ENCODE measurements around the gene GPC5.
A peak's percentile ranks its signal among the peaks of the same experiment; 100 is the strongest.
"Not testable (repeated sequence)": the region's sequence is repeated elsewhere in the genome, so short reads cannot be mapped to it uniquely, and the experiment has no call there.

Gene GPC5

DNA sequence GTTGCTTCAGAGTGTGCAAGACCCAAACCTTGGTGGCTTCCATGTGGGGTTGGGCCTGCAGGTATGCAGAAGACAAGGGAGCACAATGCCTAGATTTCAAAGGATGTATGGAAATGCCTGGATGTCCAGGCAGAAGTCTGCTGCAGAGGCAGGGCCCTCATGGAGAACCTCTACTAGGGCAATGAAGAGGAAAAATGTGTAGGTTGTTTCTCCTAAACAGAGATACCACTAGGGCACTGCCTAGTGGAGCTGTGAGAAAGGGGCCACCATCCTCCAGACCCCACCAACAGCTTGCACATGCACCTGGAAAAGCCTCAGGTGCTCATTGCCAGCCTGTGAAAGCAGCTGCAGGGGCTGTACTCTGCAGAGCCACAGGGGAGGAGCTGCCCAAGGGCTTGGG lies 1295.6 kb downstream of the GPC5 start:
- intact Hi-C loops (cut with DNase I; ENCODE audit: low total_unique reads) = no loop called here
- no peak overlapping the region for H3K27ac ChIP-seq
- no peaks in the 10 kb centered on the region for H3K27me3 ChIP-seq
- H3K36me3 ChIP-seq = no peaks in the 10 kb centered on the region
- no peaks in the 10 kb centered on the region for H3K4me1 ChIP-seq
- H3K9me3 ChIP-seq = no peaks in the 10 kb centered on the region
- no peak for DNase-seq
- H3K4me3 ChIP-seq = no peak overlapping the region
- TF ChIP-seq, protein P1, sequence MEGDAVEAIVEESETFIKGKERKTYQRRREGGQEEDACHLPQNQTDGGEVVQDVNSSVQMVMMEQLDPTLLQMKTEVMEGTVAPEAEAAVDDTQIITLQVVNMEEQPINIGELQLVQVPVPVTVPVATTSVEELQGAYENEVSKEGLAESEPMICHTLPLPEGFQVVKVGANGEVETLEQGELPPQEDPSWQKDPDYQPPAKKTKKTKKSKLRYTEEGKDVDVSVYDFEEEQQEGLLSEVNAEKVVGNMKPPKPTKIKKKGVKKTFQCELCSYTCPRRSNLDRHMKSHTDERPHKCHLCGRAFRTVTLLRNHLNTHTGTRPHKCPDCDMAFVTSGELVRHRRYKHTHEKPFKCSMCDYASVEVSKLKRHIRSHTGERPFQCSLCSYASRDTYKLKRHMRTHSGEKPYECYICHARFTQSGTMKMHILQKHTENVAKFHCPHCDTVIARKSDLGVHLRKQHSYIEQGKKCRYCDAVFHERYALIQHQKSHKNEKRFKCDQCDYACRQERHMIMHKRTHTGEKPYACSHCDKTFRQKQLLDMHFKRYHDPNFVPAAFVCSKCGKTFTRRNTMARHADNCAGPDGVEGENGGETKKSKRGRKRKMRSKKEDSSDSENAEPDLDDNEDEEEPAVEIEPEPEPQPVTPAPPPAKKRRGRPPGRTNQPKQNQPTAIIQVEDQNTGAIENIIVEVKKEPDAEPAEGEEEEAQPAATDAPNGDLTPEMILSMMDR (IDR thresholded peaks at IDR 0.05) = no peak

- H3K36me3 ChIP-seq; H3K27ac ChIP-seq; H3K27me3 ChIP-seq; H3K4me1 ChIP-seq; intact Hi-C loops (cut with DNase I; ENCODE audit: low total_unique reads); DNase-seq; H3K9me3 ChIP-seq; H3K4me3 ChIP-seq: not testable (repeated sequence)
Observed at GRCh38 chr13:92695827-92696226, 1297.4 kb downstream of the GPC5 start.

DNA sequence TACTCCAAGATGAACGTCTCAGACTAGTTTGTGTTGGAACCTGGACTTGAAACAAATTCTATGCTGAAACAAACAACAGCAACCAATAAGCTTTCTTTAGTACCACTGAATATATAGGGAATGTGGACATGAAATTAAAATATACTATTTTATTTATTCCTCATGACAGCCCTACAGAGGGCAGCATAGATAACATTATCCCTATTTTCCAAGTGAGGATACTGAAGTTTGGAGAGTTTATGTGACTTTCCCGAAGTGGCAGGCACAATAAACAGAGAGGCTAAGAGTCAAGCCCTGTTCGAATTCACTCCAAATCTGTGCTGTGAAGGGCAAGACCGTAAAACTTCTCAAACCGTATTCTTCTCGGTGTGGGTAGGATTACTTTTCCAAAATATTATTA lies 1318.3 kb downstream of the GPC5 start:
- Histone ChIP-seq H3K27ac (no peak overlapping the region), H3K4me3 (no peak overlapping the region), H3K9me3 (peaks cover 0 to 4% (median 0%) of the 10 kb centered on the region in 3 donors), H3K27me3 (no peaks in the 10 kb centered on the region), H3K36me3 (no peaks in the 10 kb centered on the region), H3K4me1 (no peaks in the 10 kb centered on the region)
- TF ChIP-seq, protein P1 (IDR thresholded peaks at IDR 0.05) = peak; percentile 42 to 55
- intact Hi-C loops (cut with DNase I; ENCODE audit: low total_unique reads) = loop anchor here (10.0 kb wide), 1 partner anchor 1648 kb away; no protein-coding TSS in a partner anchor
- DNase-seq = no peak

DNA sequence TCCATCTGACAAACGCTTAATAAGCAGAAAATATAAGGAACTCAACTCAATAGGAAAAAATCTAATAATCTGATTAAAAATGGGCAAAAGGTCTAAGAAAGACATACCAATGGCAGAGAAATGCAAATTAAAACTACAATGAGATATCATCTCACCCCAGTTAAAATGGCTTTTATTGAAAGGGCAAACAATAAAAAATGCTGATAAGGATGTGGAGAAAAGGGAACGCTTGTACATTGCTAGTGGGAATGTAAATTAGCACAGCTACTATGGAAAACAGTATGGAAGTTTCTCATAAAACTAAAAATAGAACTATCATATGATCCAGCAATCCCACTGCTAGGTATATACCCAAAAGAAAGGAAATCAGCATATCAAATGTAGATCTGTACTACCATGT lies 1319.4 kb downstream of the GPC5 start:
- Histone ChIP-seq H3K9me3 (peaks cover 0 to 2% (median 0%) of the 10 kb centered on the region in 3 donors), H3K4me1 (no peaks in the 10 kb centered on the region), H3K36me3 (no peaks in the 10 kb centered on the region), H3K27ac (no peak overlapping the region), H3K4me3 (no peak overlapping the region), H3K27me3 (no peaks in the 10 kb centered on the region)
- no peak for DNase-seq
- intact Hi-C loops (cut with DNase I; ENCODE audit: low total_unique reads) = loop anchor here (10.0 kb wide), 1 partner anchor 1647 kb away; no protein-coding TSS in a partner anchor
- TF ChIP-seq, protein P1 (IDR thresholded peaks at IDR 0.05) = no peak

- Histone ChIP-seq H3K27me3 (no peaks in the 10 kb centered on the region), H3K4me3 (no peak overlapping the region), H3K27ac (no peak overlapping the region), H3K4me1 (no peaks in the 10 kb centered on the region), H3K36me3 (no peaks in the 10 kb centered on the region), H3K9me3 (no peaks in the 10 kb centered on the region)
- TF ChIP-seq, protein P1 (IDR thresholded peaks at IDR 0.05) = no peak
- intact Hi-C loops (cut with DNase I; ENCODE audit: low total_unique reads) = loop anchor here (10.0 kb wide), 1 partner anchor 1645 kb away; no protein-coding TSS in a partner anchor
- no peak for DNase-seq
Observed at GRCh38 chr13:92719868-92720267, 1321.4 kb downstream of the GPC5 start.

GRCh38 chr13:92721620-92722019 lies 1323.2 kb downstream of the GPC5 start:
- intact Hi-C loops (cut with DNase I; ENCODE audit: low total_unique reads) = no loop called here
- DNase-seq = no peak
- Histone ChIP-seq H3K27me3 (no peaks in the 10 kb centered on the region), H3K4me3 (no peak overlapping the region), H3K9me3 (no peaks in the 10 kb centered on the region), H3K27ac (no peak overlapping the region), H3K36me3 (no peaks in the 10 kb centered on the region), H3K4me1 (no peaks in the 10 kb centered on the region)
- TF ChIP-seq, protein P1 (IDR thresholded peaks at IDR 0.05) = no peak

Measured in tibial artery (tissue), 4 donors.